CD4-positive, alpha-beta T cell (primary cell): ENCODE results near the gene B4GALT3. TPM values are rescaled to one million over a fixed set of nuclear protein-coding genes. Genes with fewer than 3 reads are reported as not detected.

Source experiments
- ATAC-seq: fragments of 200-7000 bp; cut with Tn5 transposase; one replicate; pipeline ENCODE4 v1.10.0; 2022; ENCODE audit warnings: mild to moderate bottlenecking; ENCODE audit not compliant: poor library complexity
- CTCF ChIA-PET: fragments of 350-600 bp; sonication (Branson Sonifier 250); formaldehyde crosslinking; loops from one replicate; lab custom pipeline; 2021; ENCODE audit warnings: antibody characterized with exemption, inconsistent platforms; lab: Charles Lee
- POLR2A ChIA-PET: fragments of 350-600 bp; sonication (Branson Sonifier 250); formaldehyde crosslinking; loops from one replicate; lab custom pipeline; 2021; ENCODE audit warnings: antibody characterized with exemption, inconsistent platforms; lab: Charles Lee
- DNase-seq, 14 experiments: peaks; one replicate each; pipeline ENCODE4 v3.0.0-alpha.2; 2013 to 2020; ENCODE audit warnings: mixed read lengths in 2 of 14
- H3K27ac ChIP-seq, 2 donors: one replicate each; pipeline versions ENCODE4 v1.5.1 to v1.7.0; 2013; ENCODE audit warnings: low read length in 2 of 2, low read depth in 1 of 2, mild to moderate bottlenecking in 1 of 2
- H3K27me3 ChIP-seq, 2 experiments: 1 replicate in 1 of 2; 2 replicates in 1 of 2; pipeline versions ENCODE4 v1.6.1 to v1.7.0; 2013; ENCODE audit warnings: low read length in 2 of 2, control low read depth in 1 of 2, mild to moderate bottlenecking in 1 of 2, moderate library complexity in 1 of 2; ENCODE audit not compliant: insufficient read depth in 2 of 2, control insufficient read depth in 1 of 2
- H3K36me3 ChIP-seq: one replicate; pipeline ENCODE4 v1.6.1; 2013; ENCODE audit warnings: low read length, control low read depth; ENCODE audit not compliant: insufficient read depth
- H3K4me1 ChIP-seq: one replicate; pipeline ENCODE4 v1.6.1; 2013; ENCODE audit warnings: low read length, control low read depth; ENCODE audit not compliant: insufficient read depth
- H3K4me3 ChIP-seq: one replicate; pipeline ENCODE4 v1.5.1; 2013; ENCODE audit warnings: mild to moderate bottlenecking, low read length, moderate library complexity
- H3K9me3 ChIP-seq, 2 experiments: 1 replicate in 1 of 2; 2 replicates in 1 of 2; pipeline versions ENCODE4 v1.6.1 to v1.7.0; 2013; ENCODE audit warnings: low read length in 2 of 2, mild to moderate bottlenecking in 2 of 2, control low read depth in 1 of 2, moderate library complexity in 1 of 2; ENCODE audit not compliant: control insufficient read depth in 1 of 2, insufficient read depth in 1 of 2
- H3K27ac Mint-ChIP-seq: one replicate; pipeline ENCODE4 v1.8.0; 2020; ENCODE audit warnings: mixed read lengths
- H3K27me3 Mint-ChIP-seq: one replicate; pipeline ENCODE4 v1.8.0; 2021; ENCODE audit warnings: mixed read lengths
- H3K36me3 Mint-ChIP-seq: one replicate; pipeline ENCODE4 v1.8.0; 2021; ENCODE audit warnings: low read depth, mixed read lengths
- H3K4me1 Mint-ChIP-seq: one replicate; pipeline ENCODE4 v1.8.0; 2021; ENCODE audit warnings: low read depth, mixed read lengths
- H3K4me3 Mint-ChIP-seq: one replicate; pipeline ENCODE4 v1.8.0; 2020; ENCODE audit warnings: mild to moderate bottlenecking, mixed read lengths
- H3K9me3 Mint-ChIP-seq: one replicate; pipeline ENCODE4 v1.8.0; 2020; ENCODE audit warnings: mixed read lengths
- intact Hi-C, 2 experiments: fragments of 100-400 bp; cut with DNase I in 1 of 2; cut with micrococcal nuclease in 1 of 2; formaldehyde crosslinking; loops; one replicate each; pipeline versions ENCODE4 v1.15.1 to v1.9.0; 2023 to 2025; cut with DNase I, micrococcal nuclease
- total RNA-seq, 174 experiments: library from RNA in 2 of 174; stranded (reverse) in 2 of 174; gene quantifications; one replicate each; pipeline ENCODE4 v1.2.3 and lab custom pipeline; 2021 to 2026
- TF ChIP-seq, protein P1 (sequence below): fragments of 200-600 bp; IDR thresholded peaks from one replicate; pipeline ENCODE4 v1.8.0; 2022; ENCODE audit warnings: antibody characterized with exemption, mild to moderate bottlenecking

The B4GALT3 gene
- total RNA-seq, 2 experiments from 2014 or later = 40.8 to 44.3 TPM

DNA sequence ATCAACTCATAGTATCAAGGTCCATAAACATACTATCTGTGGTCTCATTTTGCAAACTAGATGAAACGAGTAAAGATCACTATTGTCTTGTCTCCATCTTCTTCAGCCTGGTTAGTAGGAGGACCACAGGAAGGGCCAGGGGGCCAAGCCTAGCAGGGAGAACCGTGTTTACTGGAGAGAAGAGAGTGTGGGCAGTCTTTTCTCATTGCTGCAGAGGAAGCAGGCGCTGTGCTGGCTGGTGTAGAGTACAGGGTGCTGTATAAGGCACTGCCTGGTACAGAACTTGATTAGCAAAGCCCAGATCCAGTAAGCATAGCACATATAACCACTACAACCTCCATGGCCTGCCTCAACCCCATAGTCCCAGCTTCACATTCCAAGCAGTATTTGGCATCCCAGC lies 10.0 kb upstream of the B4GALT3 start:
- Mint-ChIP-seq H3K4me1 (peaks cover 78% of the 10 kb centered on the region), H3K27me3 (no peaks in the 10 kb centered on the region), H3K4me3 (peak overlapping the region; percentile 14), H3K27ac (peak overlapping the region; percentile 97), H3K9me3 (no peaks in the 10 kb centered on the region), H3K36me3 (no peaks in the 10 kb centered on the region)
- CTCF ChIA-PET = interaction anchor here (0.6 to 1.7 kb wide), 2 partner anchors 10 to 18 kb away, joined by 4 to 6 read pairs; partner anchors contain the start of gene B4GALT3
- POLR2A ChIA-PET = interaction anchor here (1.1 to 6.0 kb wide), 4 partner anchors 14 to 38 kb away, joined by 3 to 59 read pairs (median 16); partner anchors contain the start of genes NDUFS2, PPOX and TOMM40L
- TF ChIP-seq, protein P1, sequence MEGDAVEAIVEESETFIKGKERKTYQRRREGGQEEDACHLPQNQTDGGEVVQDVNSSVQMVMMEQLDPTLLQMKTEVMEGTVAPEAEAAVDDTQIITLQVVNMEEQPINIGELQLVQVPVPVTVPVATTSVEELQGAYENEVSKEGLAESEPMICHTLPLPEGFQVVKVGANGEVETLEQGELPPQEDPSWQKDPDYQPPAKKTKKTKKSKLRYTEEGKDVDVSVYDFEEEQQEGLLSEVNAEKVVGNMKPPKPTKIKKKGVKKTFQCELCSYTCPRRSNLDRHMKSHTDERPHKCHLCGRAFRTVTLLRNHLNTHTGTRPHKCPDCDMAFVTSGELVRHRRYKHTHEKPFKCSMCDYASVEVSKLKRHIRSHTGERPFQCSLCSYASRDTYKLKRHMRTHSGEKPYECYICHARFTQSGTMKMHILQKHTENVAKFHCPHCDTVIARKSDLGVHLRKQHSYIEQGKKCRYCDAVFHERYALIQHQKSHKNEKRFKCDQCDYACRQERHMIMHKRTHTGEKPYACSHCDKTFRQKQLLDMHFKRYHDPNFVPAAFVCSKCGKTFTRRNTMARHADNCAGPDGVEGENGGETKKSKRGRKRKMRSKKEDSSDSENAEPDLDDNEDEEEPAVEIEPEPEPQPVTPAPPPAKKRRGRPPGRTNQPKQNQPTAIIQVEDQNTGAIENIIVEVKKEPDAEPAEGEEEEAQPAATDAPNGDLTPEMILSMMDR = no peak
- intact Hi-C loops = no loop called here
- DNase-seq (peak in 1 of 14 experiments; percentile 33), ATAC-seq (no peak)
- Histone ChIP-seq H3K36me3 (no peaks in the 10 kb centered on the region), H3K27me3 (no peaks in the 10 kb centered on the region), H3K27ac (peak overlapping the region; percentile 61 to 77), H3K9me3 (no peaks in the 10 kb centered on the region), H3K4me3 (no peak overlapping the region), H3K4me1 (peaks cover 89% of the 10 kb centered on the region)

- Mint-ChIP-seq H3K4me1 (peaks cover 74% of the 10 kb centered on the region), H3K27me3 (no peaks in the 10 kb centered on the region), H3K27ac (peak overlapping the region; percentile 97), H3K36me3 (no peaks in the 10 kb centered on the region), H3K9me3 (no peaks in the 10 kb centered on the region), H3K4me3 (peak overlapping the region; percentile 80)
- Histone ChIP-seq H3K4me1 (peaks cover 89% of the 10 kb centered on the region), H3K4me3 (peak overlapping the region; percentile 13), H3K27me3 (no peaks in the 10 kb centered on the region), H3K9me3 (no peaks in the 10 kb centered on the region), H3K36me3 (no peaks in the 10 kb centered on the region), H3K27ac (peak overlapping the region; percentile 61 to 77)
- ATAC-seq (no peak), DNase-seq (peak in 4 of 14 experiments; percentile 28 to 53 (median 50))
- intact Hi-C loops = loop anchor here in 1 of 2 experiments (1.0 to 2.0 kb wide), 2 partner anchors 16 to 19 kb away; partner anchors contain the start of genes NDUFS2 and PPOX
- POLR2A ChIA-PET = interaction anchor here (0.6 to 6.0 kb wide), 12 partner anchors 9 to 204 kb away, joined by 3 to 59 read pairs (median 4); partner anchors contain the start of genes ARHGAP30, B4GALT3, NDUFS2 and PPOX
- TF ChIP-seq, protein P1 = no peak
- CTCF ChIA-PET = interaction anchor here (1.0 to 1.3 kb wide), 3 partner anchors 17 to 40 kb away, joined by 3 read pairs; partner anchors contain the start of genes PPOX and TOMM40L
Observed at GRCh38 chr1:161185732-161186311, 8.5 kb upstream of the B4GALT3 start.

GRCh38 chr1:161185282-161185682 lies 8.0 kb upstream of the B4GALT3 start:
- ATAC-seq (peak; percentile 78), DNase-seq (peak; percentile 59 to 96 (median 74))
- Histone ChIP-seq H3K4me3 (peak overlapping the region; percentile 41), H3K36me3 (no peaks in the 10 kb centered on the region), H3K27ac (peak overlapping the region; percentile 61 to 77), H3K27me3 (no peaks in the 10 kb centered on the region), H3K4me1 (peaks cover 90% of the 10 kb centered on the region), H3K9me3 (no peaks in the 10 kb centered on the region)
- Mint-ChIP-seq H3K27ac (peak overlapping the region; percentile 97), H3K36me3 (no peaks in the 10 kb centered on the region), H3K27me3 (no peaks in the 10 kb centered on the region), H3K4me1 (peaks cover 74% of the 10 kb centered on the region), H3K9me3 (no peaks in the 10 kb centered on the region), H3K4me3 (peak overlapping the region; percentile 80)
- ChIA-PET POLR2A (interaction anchor here (0.9 to 6.0 kb wide), 9 partner anchors 8 to 205 kb away, joined by 3 to 59 read pairs (median 5); partner anchors contain the start of genes B4GALT3, NDUFS2, PPOX and TOMM40L), CTCF (interaction anchor here (1.2 kb wide), 1 partner anchor 19 kb away, joined by 3 read pairs; the partner anchor contains the start of gene PPOX)
- intact Hi-C loops = loop anchor here in 1 of 2 experiments (1.0 to 2.0 kb wide), 2 partner anchors 17 to 18 kb away; partner anchors contain the start of genes NDUFS2 and PPOX
- TF ChIP-seq, protein P1 = no peak
